Measurements from ENCODE around the gene CDKN2AIP. TPM values are rescaled to one million over a fixed set of nuclear protein-coding genes. Genes with fewer than 3 reads are reported as not detected.

CDKN2AIP gene
- total and polyA plus RNA-seq, 2 of the 4 experiments (the other 2 are of a cell fraction): 11.0 to 16.8 TPM

GRCh38 chr4:183438458-183439113, 5.8 kb upstream of the CDKN2AIP start:
- H2AK9ac ChIP-seq (replicated peaks; ENCODE audit: low read depth, low read length, poor library complexity): no peak overlapping the region
- H4K8ac ChIP-seq (ENCODE audit: low read depth in 2 of 2, low read length in 2 of 2): peak overlapping the region; percentile 4 to 19; a peak in 1 of 4 replicates
- no peak overlapping the region for H3K23ac ChIP-seq (ENCODE audit: low read depth, low read length)
- no TSS peak for BruUV-seq (replicated peaks)
- peak overlapping the region; percentile 24 for H2AFZ ChIP-seq (replicated peaks; ENCODE audit: low read length, poor library complexity)
- 0 out of 4 replicates have a peak, but pooled peaks cover 0 to 2% of the 10 kb centered on the region in 2 experiments for H3K79me1 ChIP-seq (ENCODE audit: low read depth in 1 of 2, low read length in 2 of 2)
- H3K14ac ChIP-seq (replicated peaks; ENCODE audit: low read depth, low read length): no peak overlapping the region
- TF ChIP-seq BHLHE40 (IDR thresholded peaks at IDR 0.05; ENCODE audit: low read depth, low read length) (no peak), SMC3 (IDR thresholded peaks at IDR 0.05; ENCODE audit: low read depth, low read length) (no peak), RFX5 (IDR thresholded peaks at IDR 0.05; ENCODE audit: low read depth, low read length) (no peak), FOS (IDR thresholded peaks at IDR 0.05; ENCODE audit: low read depth, low read length) (peak; percentile 95), ELK1 (IDR thresholded peaks at IDR 0.05; ENCODE audit: borderline replicate concordance, low read depth, low read length) (no peak), POLR2A (IDR thresholded peaks at IDR 0.05; ENCODE audit: low read depth, low read length) (no peak), MAZ (IDR thresholded peaks at IDR 0.05; ENCODE audit: borderline replicate concordance, low read depth, low read length) (no peak), NFE2L2 (IDR thresholded peaks at IDR 0.05; ENCODE audit: low read depth, low read length) (0 out of 2 replicates have a peak, but pooled peaks have one; percentile 15), USF2 (IDR thresholded peaks at IDR 0.05; ENCODE audit: low read depth, low read length) (no peak), MAFK (IDR thresholded peaks at IDR 0.05; ENCODE audit: low read depth, low read length) (peak; percentile 70), CTCF (conservative IDR thresholded peaks at IDR 0.05; ENCODE audit: low read depth, low read length) (no peak), CEBPB (IDR thresholded peaks at IDR 0.05; ENCODE audit: low read depth, low read length) (no peak), RCOR1 (IDR thresholded peaks at IDR 0.05; ENCODE audit: insufficient replicate concordance, low read length) (no peak), CHD1 (IDR thresholded peaks at IDR 0.05; ENCODE audit: low read depth, low read length) (no peak)
- WGBS, 2 experiments (ENCODE audit: extremely low coverage in 2 of 2, insufficient read length in 1 of 2): 41% methylated on average over 2 of the region's 7 CpGs; no CpG with 5 or more reads in 1 of the 2 experiments
- H2AK5ac ChIP-seq (ENCODE audit: low read depth, low read length): no peak overlapping the region
- no peaks in the 10 kb centered on the region for H3K27me3 ChIP-seq (ENCODE audit: control insufficient read depth, insufficient read depth, low read length)
- peak overlapping the region; percentile 11; the same call in 1 of the 2 replicates for H3K18ac ChIP-seq (ENCODE audit: low read depth, low read length)
- dilution Hi-C loops (cut with HindIII; ENCODE audit: low sequenced_read_pairs, unreplicated experiment): no loop called here
- peak overlapping the region; percentile 11; the same call in 1 of the 2 replicates for H3K4ac ChIP-seq (ENCODE audit: low read depth, low read length)
- H2BK120ac ChIP-seq (ENCODE audit: low read depth, low read length): no peak overlapping the region; the same call in 1 of the 2 replicates
- H3K9ac ChIP-seq (ENCODE audit: low read depth, low read length): no peak overlapping the region
- H4K91ac ChIP-seq (ENCODE audit: insufficient read depth, low read depth, low read length): no peak overlapping the region
- no peak overlapping the region for H3K4me3 ChIP-seq (ENCODE audit: insufficient read depth, low read depth, low read length)
- H2BK15ac ChIP-seq (ENCODE audit: low read depth, low read length): no peak overlapping the region
- peak overlapping the region; percentile 16; the same call in 1 of the 2 replicates for H3K4me2 ChIP-seq (ENCODE audit: low read depth, low read length)
- peak; percentile 70 for ATAC-seq (ENCODE audit: low read depth)
- no peaks in the 10 kb centered on the region for H3K36me3 ChIP-seq (ENCODE audit: control insufficient read depth, insufficient read depth, low read length)
- H3K9me3 ChIP-seq (ENCODE audit: control insufficient read depth, insufficient read depth, low read length): no peaks in the 10 kb centered on the region; the same call in 1 of the 2 replicates
- H4K5ac ChIP-seq (ENCODE audit: low read depth, low read length): no peak overlapping the region
- ChIA-PET POLR2A (ENCODE audit: unreplicated experiment) (no interaction called here), CTCF (no interaction called here)
- in situ Hi-C loops (cut with MboI; ENCODE audit: low sequenced_read_pairs): no loop called here
- no peaks in the 10 kb centered on the region; the same call in 1 of the 2 replicates for H3K4me1 ChIP-seq (ENCODE audit: control insufficient read depth, insufficient read depth, low read length)
- intact Hi-C loops (cut with micrococcal nuclease): no loop called here
- peak; percentile 97 for DNase-seq
- H4K20me1 ChIP-seq (ENCODE audit: insufficient read depth, low read length): no peaks in the 10 kb centered on the region
- H2BK5ac ChIP-seq (ENCODE audit: low read depth, low read length, poor library complexity, severe bottlenecking): peak overlapping the region; percentile 46
- no peak overlapping the region; the same call in 1 of the 2 replicates for H3K27ac ChIP-seq (ENCODE audit: insufficient read depth, low read length)
- H3K9me1 ChIP-seq (ENCODE audit: insufficient read depth, low read length): no peaks in the 10 kb centered on the region
- peak overlapping the region; percentile 53 for H2BK20ac ChIP-seq (ENCODE audit: low read depth, low read length)
- no peak overlapping the region for H3K56ac ChIP-seq (ENCODE audit: extremely low read depth, insufficient read depth, low read length)

Data from IMR-90 (cell line).